A549 (cell line): ENCODE data around the gene RAB14. TPM values are rescaled to one million over a fixed set of nuclear protein-coding genes. Genes with fewer than 3 reads are reported as not detected.
A peak's percentile ranks its signal among the peaks of the same experiment; 100 is the strongest.

ENCODE experiments used
- ATAC-seq, 2 experiments: fragments of 200-7000 bp in 1 of 2; fragments of >200 bp in 1 of 2; cut with Nextera tagmentation in 1 of 2; cut with Tn5 transposase in 1 of 2; 3 replicates each; pipeline versions ENCODE4 v1.8.0 to v1.9.1; 2018 to 2020; ENCODE audit warnings: mild to moderate bottlenecking in 1 of 2, moderate library complexity in 1 of 2
- CTCF ChIA-PET: fragments of 300-600 bp; sonication (Branson Sonifier 250); formaldehyde crosslinking; extraction: SDS; loops from one replicate; lab custom pipeline; 2021; ENCODE audit warnings: antibody characterized with exemption, inconsistent platforms; lab: Yijun Ruan, JAX
- POLR2A ChIA-PET: fragments of 350-600 bp; formaldehyde crosslinking; extraction: SDS; loops from one replicate; lab custom pipeline; 2021; ENCODE audit warnings: antibody characterized with exemption, inconsistent platforms; lab: Yijun Ruan, JAX
- DNase-seq, 2 experiments: peaks; one replicate each; pipeline versions ENCODE4 v3.0.0 to v3.0.0-alpha.2; 2011 to 2016; ENCODE audit warnings: low read depth in 1 of 2, low spot score in 1 of 2
- FAIRE-seq: peaks from 2 replicates; lab custom pipeline; 2011; peaks lifted over from hg19 to GRCh38; lab: Jason Lieb, UNC
- H3K27ac ChIP-seq, 2 experiments: fragments of >200 bp; sonication (Bioruptor Twin); formaldehyde crosslinking; 3 replicates each; pipeline ENCODE4 v1.5.1; 2016 to 2017
- H3K4me1 ChIP-seq: fragments of >200 bp; sonication (Bioruptor Twin); formaldehyde crosslinking; 3 replicates; pipeline ENCODE4 v1.6.1; 2016
- H3K4me2 ChIP-seq: fragments of >200 bp; sonication (Bioruptor Twin); formaldehyde crosslinking; 3 replicates; pipeline ENCODE4 v1.6.1; 2016
- H3K4me3 ChIP-seq: fragments of >200 bp; sonication (Bioruptor Twin); formaldehyde crosslinking; 3 replicates; pipeline ENCODE4 v1.5.1; 2016
- H3K9me3 ChIP-seq: fragments of >200 bp; sonication (Bioruptor Twin); formaldehyde crosslinking; 3 replicates; pipeline ENCODE4 v1.6.1; 2016
- BHLHE40 ChIP-seq: IDR thresholded peaks from 2 replicates; pipeline ENCODE4 v1.6.1; 2012; ENCODE audit warnings: low read depth, low read length, inconsistent platforms
- ESRRA ChIP-seq: fragments of 150-350 bp; IDR thresholded peaks from 2 replicates; pipeline ENCODE4 v1.6.1; 2014; ENCODE audit warnings: mild to moderate bottlenecking, low read length, borderline replicate concordance
- FOSL2 ChIP-seq, 2 experiments: fragments of 450-650 bp in 1 of 2; fragments of >200 bp in 1 of 2; sonication (Bioruptor Twin) in 1 of 2; formaldehyde crosslinking; IDR thresholded peaks; 2 replicates each; pipeline versions ENCODE4 v1.5.0 to v1.6.1; 2016 to 2020; ENCODE audit warnings: mild to moderate bottlenecking in 1 of 2, moderate library complexity in 1 of 2
- FOXS1 ChIP-seq: fragments of 250-450 bp; sonication (Bioruptor Pico); IDR thresholded peaks from 2 replicates; pipeline ENCODE4 v1.5.0; 2020; ENCODE audit warnings: mild to moderate bottlenecking, moderate library complexity
- HOXA7 ChIP-seq: fragments of 250-450 bp; sonication (Bioruptor Pico); IDR thresholded peaks from 2 replicates; pipeline ENCODE4 v1.5.0; 2020; ENCODE audit warnings: mild to moderate bottlenecking, moderate library complexity
- HOXB13 ChIP-seq: fragments of 250-450 bp; sonication (Bioruptor Pico); IDR thresholded peaks from 2 replicates; pipeline ENCODE4 v1.5.0; 2020; ENCODE audit warnings: low read depth, mild to moderate bottlenecking, moderate library complexity
- HOXB5 ChIP-seq: fragments of 250-450 bp; sonication (Bioruptor Pico); IDR thresholded peaks from 2 replicates; pipeline ENCODE4 v1.5.0; 2020; ENCODE audit warnings: mild to moderate bottlenecking, moderate library complexity
- MAFK ChIP-seq: fragments of 450-650 bp; IDR thresholded peaks from 2 replicates; pipeline ENCODE4 v1.6.1; 2014; ENCODE audit not compliant: partially characterized antibody
- MAZ ChIP-seq: fragments of 150-350 bp; IDR thresholded peaks from 2 replicates; pipeline ENCODE4 v1.6.1; 2014; ENCODE audit warnings: antibody characterized with exemption, low read depth, low read length, borderline replicate concordance
- MYC ChIP-seq: IDR thresholded peaks from 2 replicates; pipeline ENCODE4 v1.6.1; 2012; ENCODE audit warnings: mild to moderate bottlenecking, inconsistent platforms, low read length, improper control_type of control experiment, borderline replicate concordance
- NFE2L2 ChIP-seq: fragments of 150-350 bp; conservative IDR thresholded peaks from 2 replicates; pipeline ENCODE4 v1.6.1; 2014; ENCODE audit warnings: low read length
- NPAS2 ChIP-seq: fragments of 250-450 bp; sonication (Bioruptor Pico); IDR thresholded peaks from 2 replicates; pipeline ENCODE4 v1.8.0; 2022; ENCODE audit warnings: mild to moderate bottlenecking, moderate library complexity, borderline replicate concordance
- NR3C1 ChIP-seq: fragments of >200 bp; sonication (Bioruptor Twin); formaldehyde crosslinking; IDR thresholded peaks from 3 replicates; pipeline ENCODE4 v1.6.1; 2017
- PHF8 ChIP-seq: fragments of 200-600 bp; sonication (generic); IDR thresholded peaks from 2 replicates; pipeline ENCODE4 v1.6.1; 2016; ENCODE audit warnings: low read depth, mild to moderate bottlenecking, antibody characterized with exemption, moderate library complexity, borderline replicate concordance
- POLR2A ChIP-seq: IDR thresholded peaks from 2 replicates; pipeline ENCODE4 v1.6.1; 2012; ENCODE audit warnings: mild to moderate bottlenecking, low read length
- RAD21 ChIP-seq, 2 experiments: fragments of >200 bp in 1 of 2; sonication (Bioruptor Twin) in 1 of 2; formaldehyde crosslinking in 1 of 2; IDR thresholded peaks in 1 of 2; conservative IDR thresholded peaks in 1 of 2; 2 replicates in 1 of 2; 3 replicates in 1 of 2; pipeline ENCODE4 v1.6.1; 2012 to 2018; ENCODE audit warnings: inconsistent platforms in 1 of 2
- RCOR1 ChIP-seq: fragments of 150-350 bp; IDR thresholded peaks from 2 replicates; pipeline ENCODE4 v1.6.1; 2014; ENCODE audit warnings: antibody characterized with exemption, low read length, low read depth
- SMC3 ChIP-seq: fragments of >200 bp; sonication (Bioruptor Twin); formaldehyde crosslinking; IDR thresholded peaks from 3 replicates; pipeline ENCODE4 v1.6.1; 2018; ENCODE audit warnings: inconsistent platforms
- TFCP2L1 ChIP-seq: fragments of 250-450 bp; sonication (Bioruptor Pico); IDR thresholded peaks from 2 replicates; pipeline ENCODE4 v1.5.0; 2021; ENCODE audit warnings: mild to moderate bottlenecking
- ZC3H11A ChIP-seq: fragments of 450-650 bp; IDR thresholded peaks from 2 replicates; pipeline ENCODE4 v1.6.1; 2014; ENCODE audit warnings: antibody characterized with exemption, mild to moderate bottlenecking
- ZSCAN20 ChIP-seq: fragments of 250-450 bp; sonication (Bioruptor Pico); IDR thresholded peaks from 2 replicates; pipeline ENCODE4 v1.8.0; 2022; ENCODE audit warnings: mild to moderate bottlenecking, moderate library complexity
- WGBS: methylation state at CpG from one replicate; pipeline ENCODE4 v1.1.6; 2017; ENCODE audit errors: missing lambda C conversion rate; 5-methylcytosine and 5-hydroxymethylcytosine counted together
- polyA plus RNA-seq, 4 experiments: library from polyadenylated mRNA; depleted of rRNA in 3 of 4; stranded (reverse); fragments of >200 nt; fragmentation: RNase III in 1 of 4; extraction: RNeasy Plus Mini Kit Qiagen cat#74134 plus additional on column Dnase treatment in 1 of 4; gene quantifications; 2 replicates in 3 of 4; 3 replicates in 1 of 4; pipeline ENCODE4 v1.2.3, GENCODE V29; 2011 to 2017
- TF ChIP-seq, protein P1 (sequence below): fragments of 150-350 bp; IDR thresholded peaks from 2 replicates; pipeline ENCODE4 v1.6.1; 2014; ENCODE audit warnings: low read depth, mild to moderate bottlenecking, low read length
- TF ChIP-seq, protein P2 (sequence below): fragments of 450-650 bp; IDR thresholded peaks from 2 replicates; pipeline ENCODE4 v1.6.1; 2014; ENCODE audit warnings: antibody characterized with exemption
- TF ChIP-seq, protein P3 (sequence below): fragments of >200 bp; sonication (Bioruptor Twin); formaldehyde crosslinking; IDR thresholded peaks from 3 replicates; pipeline ENCODE4 v1.5.1; 2016

Gene RAB14
- polyA plus RNA-seq, 2 of the 4 experiments (the other 2 are of a cell fraction), result 38.4 to 54.1 TPM

DNA sequence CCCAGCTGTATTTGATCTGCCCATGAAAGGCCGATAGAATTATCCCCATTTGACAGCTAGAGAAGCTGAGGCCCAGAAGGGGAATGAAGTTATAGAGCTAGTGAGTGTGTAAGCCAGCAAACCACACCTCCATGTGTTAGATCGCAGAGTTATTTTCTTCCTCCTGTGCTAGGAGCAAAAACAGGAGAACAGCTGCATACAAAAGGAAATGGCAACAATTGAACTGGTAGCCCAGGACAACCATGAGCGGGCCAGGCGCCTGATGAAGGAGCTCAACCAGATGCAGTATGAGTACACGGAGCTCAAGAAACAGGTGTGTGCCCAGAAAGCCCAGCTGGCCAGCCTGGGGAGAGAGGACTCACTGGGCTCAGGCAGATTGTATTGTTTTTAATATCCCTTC, 30.4 kb downstream of the RAB14 start:
- ChIA-PET CTCF (interaction anchor here (0.9 to 2.4 kb wide), 8 partner anchors 9 to 42 kb away, joined by 3 to 8 read pairs (median 3); partner anchors contain the start of gene RAB14), POLR2A (interaction anchor here (1.1 kb wide), 1 partner anchor 31 kb away, joined by 3 read pairs; the partner anchor contains the start of gene RAB14)
- FAIRE-seq, result no peak
- Histone ChIP-seq H3K4me3 (no peak overlapping the region), H3K4me2 (no peak overlapping the region), H3K27ac (no peak overlapping the region), H3K4me1 (no peaks in the 10 kb centered on the region), H3K9me3 (no peaks in the 10 kb centered on the region)
- no peak for DNase-seq
- TF ChIP-seq FOXS1 (CRISPR knock-in tag), result no peak
- TF ChIP-seq HOXA7 (CRISPR knock-in tag), result no peak
- no peak for ATAC-seq
- 95% methylated on average over 5 of the region's 5 CpGs for whole genome bisulfite sequencing

DNA sequence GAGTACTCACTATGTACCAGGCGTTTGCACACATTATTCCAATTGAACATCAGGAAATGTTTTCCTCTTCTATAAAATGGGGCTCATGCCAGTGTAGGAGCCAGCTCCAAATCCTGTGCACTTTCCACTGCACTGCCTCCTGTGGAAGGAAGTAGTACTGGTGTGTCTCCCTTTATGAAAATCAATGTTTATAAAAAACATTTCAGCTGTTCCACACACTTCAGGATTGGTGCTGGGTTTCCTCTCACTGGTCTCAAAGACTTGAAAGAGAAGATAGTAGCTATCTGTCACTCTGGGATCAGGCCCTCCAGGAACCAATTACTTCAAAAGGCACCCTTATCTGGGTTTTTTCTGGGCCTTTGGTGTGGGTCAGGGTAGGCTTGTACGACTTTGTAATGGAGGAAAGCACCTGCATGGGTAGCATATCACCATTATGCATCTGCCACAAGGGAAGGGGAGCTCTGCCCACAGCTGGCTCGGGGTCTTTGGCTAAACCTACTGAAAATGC, 32.5 kb downstream of the RAB14 start:
- Histone ChIP-seq H3K4me2 (no peak overlapping the region), H3K4me3 (no peak overlapping the region), H3K4me1 (no peaks in the 10 kb centered on the region), H3K27ac (no peak overlapping the region), H3K9me3 (no peaks in the 10 kb centered on the region)
- peak; percentile 85 to 93 for ATAC-seq
- DNase-seq, result peak; percentile 31 to 35
- CTCF ChIA-PET, result interaction anchor here (0.5 to 2.4 kb wide), 11 partner anchors 9 to 271 kb away, joined by 3 to 8 read pairs (median 3); partner anchors contain the start of gene GSN
- TF ChIP-seq RAD21 (conservative IDR thresholded peaks at IDR 0.05 in 1 of 2, IDR thresholded peaks at IDR 0.05 in 1 of 2), result peak in 1 of 2 experiments; percentile 22; a peak in 2 of 5 replicates
- TF ChIP-seq NPAS2, result no peak
- 78% methylated on average over 3 of the region's 3 CpGs for WGBS
- POLR2A ChIA-PET, result interaction anchor here (1.1 kb wide), 1 partner anchor 33 kb away, joined by 3 read pairs; the partner anchor contains the start of gene RAB14
- FAIRE-seq, result no peak

DNA sequence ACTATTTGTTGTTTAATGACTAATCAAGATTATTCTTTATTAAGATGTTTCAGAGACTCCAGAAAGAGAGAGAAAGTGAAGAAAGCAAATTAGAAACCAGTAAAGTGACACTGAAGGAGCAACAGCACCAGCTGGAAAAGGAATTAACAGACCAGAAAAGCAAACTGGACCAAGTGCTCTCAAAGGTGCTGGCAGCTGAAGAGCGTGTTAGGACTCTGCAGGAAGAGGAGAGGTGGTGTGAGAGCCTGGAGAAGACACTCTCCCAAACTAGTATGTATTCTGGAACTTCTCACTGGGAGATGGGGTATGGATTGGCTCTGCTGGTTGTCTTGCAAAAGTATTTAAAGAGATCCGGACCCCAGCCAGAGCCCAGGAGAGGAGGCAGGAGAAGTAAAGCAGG, 33.6 kb downstream of the RAB14 start:
- FAIRE-seq (no peak), ATAC-seq (no peak), DNase-seq (no peak)
- no peaks in the 10 kb centered on the region for H3K9me3 ChIP-seq
- 87% methylated on average over 2 of the region's 2 CpGs for WGBS
- TF ChIP-seq FOSL2 (IDR thresholded peaks at IDR 0.05) (no peak), FOSL2 (CRISPR knock-in tag; IDR thresholded peaks at IDR 0.05) (no peak), PHF8 (no peak), ESRRA (no peak), MYC (no peak), HOXB13 (CRISPR knock-in tag) (no peak), NPAS2 (no peak), NR3C1 (no peak), HOXA7 (CRISPR knock-in tag) (no peak), SMC3 (no peak), POLR2A (no peak), MAZ (no peak)
- TF ChIP-seq, protein P1, sequence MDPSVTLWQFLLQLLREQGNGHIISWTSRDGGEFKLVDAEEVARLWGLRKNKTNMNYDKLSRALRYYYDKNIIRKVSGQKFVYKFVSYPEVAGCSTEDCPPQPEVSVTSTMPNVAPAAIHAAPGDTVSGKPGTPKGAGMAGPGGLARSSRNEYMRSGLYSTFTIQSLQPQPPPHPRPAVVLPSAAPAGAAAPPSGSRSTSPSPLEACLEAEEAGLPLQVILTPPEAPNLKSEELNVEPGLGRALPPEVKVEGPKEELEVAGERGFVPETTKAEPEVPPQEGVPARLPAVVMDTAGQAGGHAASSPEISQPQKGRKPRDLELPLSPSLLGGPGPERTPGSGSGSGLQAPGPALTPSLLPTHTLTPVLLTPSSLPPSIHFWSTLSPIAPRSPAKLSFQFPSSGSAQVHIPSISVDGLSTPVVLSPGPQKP, result no peak
- TF ChIP-seq, protein P2, sequence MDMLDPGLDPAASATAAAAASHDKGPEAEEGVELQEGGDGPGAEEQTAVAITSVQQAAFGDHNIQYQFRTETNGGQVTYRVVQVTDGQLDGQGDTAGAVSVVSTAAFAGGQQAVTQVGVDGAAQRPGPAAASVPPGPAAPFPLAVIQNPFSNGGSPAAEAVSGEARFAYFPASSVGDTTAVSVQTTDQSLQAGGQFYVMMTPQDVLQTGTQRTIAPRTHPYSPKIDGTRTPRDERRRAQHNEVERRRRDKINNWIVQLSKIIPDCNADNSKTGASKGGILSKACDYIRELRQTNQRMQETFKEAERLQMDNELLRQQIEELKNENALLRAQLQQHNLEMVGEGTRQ, result no peak
- H3K27ac ChIP-seq, result no peak overlapping the region
- CTCF ChIA-PET, result no interaction called here
- POLR2A ChIA-PET, result interaction anchor here (1.1 kb wide), 1 partner anchor 34 kb away, joined by 3 read pairs; the partner anchor contains the start of gene RAB14
- H3K4me2 ChIP-seq, result no peak overlapping the region
- no peak overlapping the region for H3K4me3 ChIP-seq
- H3K4me1 ChIP-seq, result no peaks in the 10 kb centered on the region

DNA sequence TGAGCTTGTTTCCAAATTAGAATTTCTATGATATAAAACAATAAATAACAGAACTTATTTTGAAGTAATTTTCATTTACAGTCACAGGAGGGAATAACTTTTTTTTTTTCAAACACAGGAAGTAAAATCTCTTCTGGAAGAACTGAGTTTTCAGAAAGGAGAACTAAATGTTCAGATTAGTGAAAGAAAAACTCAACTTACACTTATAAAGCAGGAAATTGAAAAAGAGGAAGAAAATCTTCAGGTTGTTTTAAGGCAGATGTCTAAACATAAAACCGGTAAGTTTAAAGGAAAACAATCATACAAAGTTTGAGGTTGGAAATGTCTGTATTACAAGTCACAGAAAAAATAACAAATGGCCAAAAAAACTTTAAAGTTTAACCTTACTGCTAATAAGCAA, 41.6 kb downstream of the RAB14 start:
- ChIA-PET POLR2A (no interaction called here), CTCF (interaction anchor here (2.1 kb wide), 1 partner anchor 10 kb away, joined by 8 read pairs; no protein-coding TSS in a partner anchor)
- no peaks in the 10 kb centered on the region for H3K9me3 ChIP-seq
- H3K4me3 ChIP-seq, result no peak overlapping the region
- H3K4me1 ChIP-seq, result no peaks in the 10 kb centered on the region
- no peak for ATAC-seq
- FAIRE-seq, result no peak
- H3K4me2 ChIP-seq, result no peak overlapping the region
- 62% methylated on average over 1 of the region's 1 CpG for WGBS
- TF ChIP-seq NFE2L2 (no peak), FOSL2 (IDR thresholded peaks at IDR 0.05) (no peak), FOSL2 (CRISPR knock-in tag; IDR thresholded peaks at IDR 0.05) (no peak), MAFK (no peak), HOXA7 (CRISPR knock-in tag) (no peak), HOXB5 (CRISPR knock-in tag) (no peak), ZSCAN20 (CRISPR knock-in tag) (no peak), BHLHE40 (no peak), TFCP2L1 (CRISPR knock-in tag) (no peak), ZC3H11A (no peak), RCOR1 (no peak)
- TF ChIP-seq, protein P3, sequence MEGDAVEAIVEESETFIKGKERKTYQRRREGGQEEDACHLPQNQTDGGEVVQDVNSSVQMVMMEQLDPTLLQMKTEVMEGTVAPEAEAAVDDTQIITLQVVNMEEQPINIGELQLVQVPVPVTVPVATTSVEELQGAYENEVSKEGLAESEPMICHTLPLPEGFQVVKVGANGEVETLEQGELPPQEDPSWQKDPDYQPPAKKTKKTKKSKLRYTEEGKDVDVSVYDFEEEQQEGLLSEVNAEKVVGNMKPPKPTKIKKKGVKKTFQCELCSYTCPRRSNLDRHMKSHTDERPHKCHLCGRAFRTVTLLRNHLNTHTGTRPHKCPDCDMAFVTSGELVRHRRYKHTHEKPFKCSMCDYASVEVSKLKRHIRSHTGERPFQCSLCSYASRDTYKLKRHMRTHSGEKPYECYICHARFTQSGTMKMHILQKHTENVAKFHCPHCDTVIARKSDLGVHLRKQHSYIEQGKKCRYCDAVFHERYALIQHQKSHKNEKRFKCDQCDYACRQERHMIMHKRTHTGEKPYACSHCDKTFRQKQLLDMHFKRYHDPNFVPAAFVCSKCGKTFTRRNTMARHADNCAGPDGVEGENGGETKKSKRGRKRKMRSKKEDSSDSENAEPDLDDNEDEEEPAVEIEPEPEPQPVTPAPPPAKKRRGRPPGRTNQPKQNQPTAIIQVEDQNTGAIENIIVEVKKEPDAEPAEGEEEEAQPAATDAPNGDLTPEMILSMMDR, result no peak
- no peak for DNase-seq
- no peak overlapping the region for H3K27ac ChIP-seq
